Kidney (tissue), 14 donors: ENCODE measurements around the gene TAF6. TPM values are rescaled to one million over a fixed set of nuclear protein-coding genes. Genes with fewer than 3 reads are reported as not detected.
A peak's percentile ranks its signal among the peaks of the same experiment; 100 is the strongest.

Experiments
- DNase-seq, 5 donors: peaks; one replicate each; pipeline ENCODE4 v3.0.0-alpha.2; 2013 to 2020
- FAIRE-seq: peaks from 2 replicates; lab custom pipeline; 2012; peaks lifted over from hg19 to GRCh38; lab: Jason Lieb, UNC
- H3K27ac ChIP-seq, 2 donors: one replicate each; pipeline ENCODE4 v1.7.0; 2013; ENCODE audit warnings: low read depth in 2 of 2, low read length in 2 of 2, inconsistent platforms in 1 of 2
- H3K27me3 ChIP-seq: one replicate; pipeline ENCODE4 v1.7.1; 2013; ENCODE audit warnings: low read length, inconsistent platforms; ENCODE audit not compliant: control insufficient read depth, insufficient read depth
- H3K36me3 ChIP-seq, 3 donors: one replicate each; pipeline versions ENCODE4 v1.7.0 to v1.7.1; 2013; ENCODE audit warnings: low read length in 3 of 3, control low read depth in 1 of 3, inconsistent platforms in 1 of 3; ENCODE audit not compliant: insufficient read depth in 3 of 3, control insufficient read depth in 2 of 3
- H3K4me1 ChIP-seq, 3 donors: one replicate each; pipeline versions ENCODE4 v1.7.0 to v1.7.1; 2013; ENCODE audit warnings: low read length in 3 of 3, inconsistent platforms in 1 of 3, low read depth in 1 of 3; ENCODE audit not compliant: control insufficient read depth in 2 of 3, insufficient read depth in 2 of 3
- H3K4me3 ChIP-seq, 3 donors: one replicate each; pipeline versions ENCODE4 v1.7.0 to v1.8.1; 2013; ENCODE audit warnings: low read length in 3 of 3, control low read depth in 1 of 3, inconsistent platforms in 1 of 3
- H3K9ac ChIP-seq, 3 donors: one replicate each; pipeline versions ENCODE4 v1.7.0 to v1.7.1; 2013; ENCODE audit warnings: low read length in 3 of 3, control low read depth in 1 of 3, inconsistent platforms in 1 of 3
- H3K9me3 ChIP-seq, 3 donors: one replicate each; pipeline versions ENCODE4 v1.7.0 to v1.7.1; 2013; ENCODE audit warnings: low read length in 3 of 3, control low read depth in 1 of 3, inconsistent platforms in 1 of 3; ENCODE audit not compliant: control insufficient read depth in 2 of 3, insufficient read depth in 1 of 3
- intact Hi-C: fragments of 100-400 bp; cut with DNase I; formaldehyde crosslinking; loops from one replicate; pipeline ENCODE4 v1.11.1; 2022
- polyA plus RNA-seq: library from polyadenylated mRNA; stranded (reverse); fragments of 350-450 nt; fragmentation: Illumina TruSeq; extraction: RNeasy Lipid Tissue Mini Kit (QIAGEN cat#74804); gene quantifications from one replicate; pipeline ENCODE4 v1.2.3, GENCODE V29; 2014; ENCODE audit warnings: low read depth, low replicate concordance; ENCODE audit not compliant: insufficient read depth
- total RNA-seq: library from RNA; stranded (reverse); fragmentation: NEBNext Ultra II Directional; extraction: Animal tissue kit (Norgen Biotek cat#: 25700); gene quantifications from one replicate; pipeline ENCODE4 v1.2.1, GENCODE V29; 2021
- TF ChIP-seq, protein P1 (sequence below): IDR thresholded peaks from 3 replicates; pipeline ENCODE4 v1.5.1; 2012; ENCODE audit warnings: mild to moderate bottlenecking, moderate library complexity, borderline replicate concordance; ENCODE audit not compliant: insufficient read depth; ENCODE audit errors: extremely low read depth
- donor health status: control.
- donor health status: control.
- donor health status: control.
- donor health status: control.
- donor health status: control.
- donor health status: DM: yes; HTN: yes; CAD: no.
- donor health status: Normal renal cell carcinoma (clear cell type).

TAF6 gene
- total and polyA plus RNA-seq, 2 donors from 2014 or later: 41.3 to 62.7 TPM

DNA sequence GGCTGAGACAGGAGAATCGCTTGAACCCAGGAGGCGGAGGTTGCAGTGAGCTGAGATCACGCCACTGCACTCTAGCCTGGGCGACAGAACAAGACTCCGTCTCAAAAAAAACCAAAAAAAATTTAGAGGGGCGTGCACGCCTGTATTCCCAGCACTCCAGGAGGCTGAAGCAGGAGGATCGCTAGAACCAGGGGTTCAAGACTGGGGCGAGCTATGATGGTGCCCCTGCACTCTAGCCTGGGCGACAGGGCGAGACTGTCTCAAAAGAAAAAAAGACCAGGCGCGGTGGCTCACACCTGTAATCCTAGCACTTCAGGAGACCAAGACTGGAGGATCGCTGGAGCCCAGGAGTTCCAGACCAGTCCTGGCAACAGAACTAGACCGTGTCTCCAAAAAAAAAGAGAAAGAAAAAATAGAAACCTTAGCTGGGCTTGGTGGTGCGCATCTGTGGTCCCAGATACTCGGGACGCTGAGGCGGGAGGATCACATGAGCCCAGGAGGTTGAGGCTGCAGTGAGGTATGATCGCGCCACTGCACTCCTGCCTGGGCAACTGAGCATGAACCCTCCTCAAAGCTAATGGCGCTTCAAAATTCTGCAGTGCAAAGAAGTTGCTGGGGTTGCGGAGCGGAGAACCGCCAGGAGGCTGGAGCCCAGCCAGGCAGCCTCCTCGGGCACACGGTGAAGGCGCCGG lies 7.2 kb upstream of the TAF6 start:
- Histone ChIP-seq H3K4me3 (peak overlapping the region; percentile 84 to 96 (median 91)), H3K9ac (peak overlapping the region; percentile 80 to 96 (median 88)), H3K27ac (peak overlapping the region; percentile 99 to 100), H3K27me3 (no peaks in the 10 kb centered on the region), H3K9me3 (no peaks in the 10 kb centered on the region), H3K4me1 (peaks cover 0 to 14% (median 8%) of the 10 kb centered on the region in 3 donors), H3K36me3 (no peaks in the 10 kb centered on the region)
- DNase-seq: no peak
- intact Hi-C loops: no loop called here
- FAIRE-seq: no peak
- TF ChIP-seq, protein P1, sequence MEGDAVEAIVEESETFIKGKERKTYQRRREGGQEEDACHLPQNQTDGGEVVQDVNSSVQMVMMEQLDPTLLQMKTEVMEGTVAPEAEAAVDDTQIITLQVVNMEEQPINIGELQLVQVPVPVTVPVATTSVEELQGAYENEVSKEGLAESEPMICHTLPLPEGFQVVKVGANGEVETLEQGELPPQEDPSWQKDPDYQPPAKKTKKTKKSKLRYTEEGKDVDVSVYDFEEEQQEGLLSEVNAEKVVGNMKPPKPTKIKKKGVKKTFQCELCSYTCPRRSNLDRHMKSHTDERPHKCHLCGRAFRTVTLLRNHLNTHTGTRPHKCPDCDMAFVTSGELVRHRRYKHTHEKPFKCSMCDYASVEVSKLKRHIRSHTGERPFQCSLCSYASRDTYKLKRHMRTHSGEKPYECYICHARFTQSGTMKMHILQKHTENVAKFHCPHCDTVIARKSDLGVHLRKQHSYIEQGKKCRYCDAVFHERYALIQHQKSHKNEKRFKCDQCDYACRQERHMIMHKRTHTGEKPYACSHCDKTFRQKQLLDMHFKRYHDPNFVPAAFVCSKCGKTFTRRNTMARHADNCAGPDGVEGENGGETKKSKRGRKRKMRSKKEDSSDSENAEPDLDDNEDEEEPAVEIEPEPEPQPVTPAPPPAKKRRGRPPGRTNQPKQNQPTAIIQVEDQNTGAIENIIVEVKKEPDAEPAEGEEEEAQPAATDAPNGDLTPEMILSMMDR: no peak

DNA sequence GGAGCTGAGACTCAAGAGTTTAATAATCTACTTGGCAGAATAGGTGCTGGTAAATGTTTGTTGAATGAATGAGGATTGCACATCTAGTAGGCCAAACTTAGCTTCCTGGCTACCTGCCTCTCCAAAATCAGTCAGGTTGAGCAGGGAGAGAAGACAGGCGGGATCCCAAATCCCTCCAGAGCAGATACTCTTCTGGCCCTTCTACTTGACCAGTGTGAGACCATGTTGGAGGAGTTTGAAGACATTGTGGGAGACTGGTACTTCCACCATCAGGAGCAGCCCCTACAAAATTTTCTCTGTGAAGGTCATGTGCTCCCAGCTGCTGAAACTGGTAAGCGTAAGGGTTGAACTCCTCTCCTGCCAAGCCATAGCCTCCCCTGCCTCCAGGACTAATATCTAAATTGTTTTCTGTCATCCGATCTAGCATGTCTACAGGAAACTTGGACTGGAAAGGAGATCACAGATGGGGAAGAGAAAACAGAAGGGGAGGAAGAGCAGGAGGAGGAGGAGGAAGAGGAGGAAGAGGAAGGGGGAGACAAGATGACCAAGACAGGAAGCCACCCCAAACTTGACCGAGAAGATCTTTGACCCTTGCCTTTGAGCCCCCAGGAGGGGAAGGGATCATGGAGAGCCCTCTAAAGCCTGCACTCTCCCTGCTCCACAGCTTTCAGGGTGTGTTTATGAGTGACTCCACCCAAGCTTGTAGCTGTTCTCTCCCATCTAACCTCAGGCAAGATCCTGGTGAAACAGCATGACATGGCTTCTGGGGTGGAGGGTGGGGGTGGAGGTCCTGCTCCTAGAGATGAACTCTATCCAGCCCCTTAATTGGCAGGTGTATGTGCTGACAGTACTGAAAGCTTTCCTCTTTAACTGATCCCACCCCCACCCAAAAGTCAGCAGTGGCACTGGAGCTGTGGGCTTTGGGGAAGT lies 5.4 kb upstream of the TAF6 start:
- TF ChIP-seq, protein P1: no peak
- no peak overlapping the region for H3K9ac ChIP-seq
- FAIRE-seq (no peak), DNase-seq (peak in 1 of 5 donors; percentile 45)
- no peak overlapping the region for H3K27ac ChIP-seq
- H3K27me3 ChIP-seq: no peaks in the 10 kb centered on the region
- peaks cover 0 to 19% (median 15%) of the 10 kb centered on the region in 3 donors for H3K4me1 ChIP-seq
- H3K9me3 ChIP-seq: no peaks in the 10 kb centered on the region
- intact Hi-C loops: no loop called here
- no peak overlapping the region for H3K4me3 ChIP-seq
- H3K36me3 ChIP-seq: no peaks in the 10 kb centered on the region

DNA sequence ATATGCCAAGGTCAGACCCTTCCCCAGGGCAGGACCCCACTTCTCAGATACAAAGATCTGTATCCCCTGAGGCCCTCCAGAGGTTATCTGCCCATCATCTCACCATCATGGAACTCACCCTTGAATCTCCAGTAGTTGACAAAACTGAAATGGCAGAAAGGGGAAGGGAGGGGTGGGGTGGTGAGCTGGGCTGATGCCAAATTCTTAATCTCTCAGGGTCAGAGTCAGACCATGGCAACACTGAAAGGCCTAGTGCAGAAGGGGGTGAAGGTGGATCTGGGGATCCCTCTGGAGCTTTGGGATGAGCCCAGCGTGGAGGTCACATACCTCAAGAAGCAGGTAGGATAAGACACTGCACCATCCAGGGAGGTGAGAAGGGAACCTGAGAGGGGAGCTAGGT lies 3.4 kb upstream of the TAF6 start:
- H3K36me3 ChIP-seq: no peaks in the 10 kb centered on the region
- peaks cover 0 to 16% (median 16%) of the 10 kb centered on the region in 3 donors for H3K4me1 ChIP-seq
- TF ChIP-seq, protein P1: no peak
- H3K27ac ChIP-seq: no peak overlapping the region
- FAIRE-seq (no peak), DNase-seq (no peak)
- H3K27me3 ChIP-seq: no peaks in the 10 kb centered on the region
- no peaks in the 10 kb centered on the region for H3K9me3 ChIP-seq
- intact Hi-C loops: no loop called here
- no peak overlapping the region for H3K9ac ChIP-seq
- H3K4me3 ChIP-seq: no peak overlapping the region
